IPS-18c (cell line): Measurements from ENCODE around the gene TMEM119.

Experiments
- H3K4me3 ChIP-seq: 2 replicates; pipeline ENCODE4 v1.7.0; 2013; ENCODE audit warnings: low read depth, mild to moderate bottlenecking, low read length, moderate library complexity; ENCODE audit not compliant: insufficient read depth
- H3K9me3 ChIP-seq: one replicate; pipeline ENCODE4 v1.6.1; 2013; ENCODE audit warnings: mild to moderate bottlenecking, low read length, moderate library complexity; ENCODE audit not compliant: control insufficient read depth, insufficient read depth

Gene TMEM119

DNA sequence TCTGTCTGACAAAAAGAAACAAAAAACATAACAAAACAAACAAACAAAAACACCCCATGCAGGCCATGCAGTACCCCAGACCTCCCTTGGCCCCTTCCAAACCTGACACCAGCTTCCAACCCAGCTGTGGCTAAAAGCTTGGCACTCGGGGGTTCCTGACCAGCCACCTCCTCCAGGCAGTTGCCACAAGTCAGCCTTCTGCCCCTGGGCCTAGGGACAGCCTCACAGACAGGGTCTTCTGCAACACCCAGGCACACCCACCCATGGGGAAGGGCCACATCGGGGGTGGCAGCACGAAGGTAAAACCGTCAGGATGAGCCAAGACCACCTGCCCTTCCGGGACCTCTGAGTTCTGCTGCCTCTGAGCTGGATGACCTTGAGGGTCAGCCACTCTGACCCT, 10.7 kb upstream of the TMEM119 start:
- Histone ChIP-seq H3K4me3 (no peak overlapping the region), H3K9me3 (no peaks in the 10 kb centered on the region)

DNA sequence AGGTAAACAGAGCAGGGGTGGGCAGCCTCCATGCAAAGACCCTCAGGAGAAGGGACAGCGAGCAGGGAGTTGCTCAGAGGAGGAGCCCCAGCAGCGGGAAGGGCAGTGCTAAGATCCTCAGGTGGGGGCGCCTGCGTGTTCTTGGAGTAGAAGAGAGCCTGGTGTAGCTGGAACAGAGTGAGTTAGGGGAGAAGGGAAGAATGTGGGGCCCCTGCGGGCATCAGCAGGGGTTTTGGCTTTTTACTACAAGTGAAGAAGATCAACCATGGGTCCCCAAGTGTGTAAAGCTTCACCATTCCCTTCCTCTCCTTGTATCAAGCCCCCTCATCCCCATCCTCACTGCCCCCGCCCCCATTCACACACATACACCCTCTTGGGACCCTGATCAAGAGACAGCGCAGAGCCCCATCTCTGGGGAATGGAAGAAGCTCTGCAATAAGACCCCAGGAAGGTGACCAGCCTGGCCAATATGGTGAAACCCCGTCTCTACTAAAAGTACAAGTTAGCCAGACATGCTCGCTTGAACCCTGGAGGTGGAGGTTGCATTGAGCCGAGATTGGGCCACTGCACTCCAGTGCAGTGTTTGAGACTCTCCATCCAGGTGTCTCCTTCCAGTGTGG, 10.2 kb upstream of the TMEM119 start:
- H3K4me3 ChIP-seq: no peak overlapping the region
- no peaks in the 10 kb centered on the region for H3K9me3 ChIP-seq

DNA sequence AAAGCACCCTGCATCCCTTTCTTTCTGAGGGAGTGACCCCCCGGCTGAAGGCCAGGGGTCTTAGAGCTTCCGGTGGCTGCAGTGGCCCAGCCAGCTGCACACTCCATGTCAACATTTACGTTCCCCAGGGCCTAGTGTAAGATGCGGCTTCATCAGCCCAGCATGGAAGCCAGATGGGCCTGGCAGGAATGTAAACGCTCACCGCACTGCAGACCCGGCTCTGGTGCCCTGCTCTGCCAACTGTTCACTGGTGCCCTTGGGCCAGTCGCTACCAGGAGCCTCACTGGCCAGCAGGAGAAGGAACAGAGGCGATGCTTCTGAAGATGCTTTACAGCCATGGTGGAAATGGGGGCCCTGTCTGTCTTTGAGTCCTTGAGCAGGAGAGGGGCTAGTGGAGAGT, 8.6 kb upstream of the TMEM119 start:
- H3K9me3 ChIP-seq: no peaks in the 10 kb centered on the region
- H3K4me3 ChIP-seq: no peak overlapping the region

DNA sequence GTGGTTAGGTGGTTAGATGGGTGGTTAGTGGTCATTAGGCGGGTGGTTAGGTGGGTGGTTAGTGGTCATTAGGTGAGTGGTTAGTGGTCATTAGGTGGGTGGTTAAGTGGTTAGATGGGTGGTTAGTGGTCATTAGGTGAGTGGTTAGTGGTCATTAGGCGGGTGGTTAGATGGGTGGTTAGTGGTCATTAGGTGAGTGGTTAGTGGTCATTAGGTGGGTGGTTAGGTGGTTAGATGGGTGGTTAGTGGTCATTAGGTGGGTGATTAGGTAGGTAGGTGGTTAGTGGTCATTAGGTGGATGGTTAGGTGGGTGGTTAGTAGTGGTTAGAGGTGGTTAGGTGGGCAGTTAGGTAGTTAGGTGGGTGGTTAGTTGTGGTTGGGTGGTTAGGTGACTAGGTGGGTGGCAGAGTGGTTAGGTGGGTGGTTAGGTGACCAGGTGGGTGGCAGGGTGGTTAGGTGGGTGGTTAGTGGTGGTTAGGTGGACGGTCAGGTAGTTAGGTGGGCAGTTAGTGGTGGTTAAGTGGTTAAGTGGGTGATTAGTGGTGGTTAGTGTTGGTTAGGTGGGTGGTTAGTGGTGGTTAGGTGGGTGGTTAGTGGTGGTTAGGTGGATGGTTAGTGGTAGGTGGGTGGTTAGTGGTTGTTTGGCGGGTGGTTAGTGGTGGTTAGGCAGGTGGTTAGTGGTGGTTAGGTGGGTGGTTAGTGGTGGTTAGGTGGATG, 8.0 kb upstream of the TMEM119 start:
- Histone ChIP-seq H3K9me3 (no peaks in the 10 kb centered on the region), H3K4me3 (no peak overlapping the region)

DNA sequence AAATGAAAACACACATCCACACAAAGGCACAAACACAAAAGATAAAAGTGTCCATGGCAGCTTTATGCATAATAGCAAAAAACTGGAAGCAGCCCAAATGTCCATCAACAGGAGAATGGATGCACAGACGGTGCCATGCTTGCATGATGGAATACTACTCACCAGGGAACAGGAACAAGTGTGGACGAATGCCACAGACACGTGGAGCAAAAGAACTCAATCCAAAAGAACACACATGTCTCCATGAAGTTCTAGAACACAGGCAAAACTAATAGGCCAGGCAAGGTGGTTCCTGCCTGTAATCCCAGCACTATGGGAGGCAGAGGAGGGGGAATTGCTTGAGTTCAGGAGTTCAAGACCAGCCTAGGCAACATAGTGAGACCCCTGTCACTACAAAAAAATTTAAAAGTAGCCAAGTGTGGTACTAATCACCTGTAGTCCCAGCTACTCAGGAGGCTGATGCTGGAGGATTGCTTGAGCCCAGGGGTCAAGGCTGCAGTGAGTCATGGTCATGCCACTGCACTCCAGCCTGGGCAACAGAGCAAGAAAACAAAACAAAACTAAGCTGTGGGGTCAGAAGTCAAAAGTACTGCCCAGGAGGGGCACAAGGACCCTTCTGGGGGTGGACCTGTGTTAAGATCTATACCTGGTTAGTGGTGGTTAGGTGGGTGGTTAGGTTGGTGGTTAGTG, 7.3 kb upstream of the TMEM119 start:
- H3K9me3 ChIP-seq: no peaks in the 10 kb centered on the region
- no peak overlapping the region for H3K4me3 ChIP-seq

DNA sequence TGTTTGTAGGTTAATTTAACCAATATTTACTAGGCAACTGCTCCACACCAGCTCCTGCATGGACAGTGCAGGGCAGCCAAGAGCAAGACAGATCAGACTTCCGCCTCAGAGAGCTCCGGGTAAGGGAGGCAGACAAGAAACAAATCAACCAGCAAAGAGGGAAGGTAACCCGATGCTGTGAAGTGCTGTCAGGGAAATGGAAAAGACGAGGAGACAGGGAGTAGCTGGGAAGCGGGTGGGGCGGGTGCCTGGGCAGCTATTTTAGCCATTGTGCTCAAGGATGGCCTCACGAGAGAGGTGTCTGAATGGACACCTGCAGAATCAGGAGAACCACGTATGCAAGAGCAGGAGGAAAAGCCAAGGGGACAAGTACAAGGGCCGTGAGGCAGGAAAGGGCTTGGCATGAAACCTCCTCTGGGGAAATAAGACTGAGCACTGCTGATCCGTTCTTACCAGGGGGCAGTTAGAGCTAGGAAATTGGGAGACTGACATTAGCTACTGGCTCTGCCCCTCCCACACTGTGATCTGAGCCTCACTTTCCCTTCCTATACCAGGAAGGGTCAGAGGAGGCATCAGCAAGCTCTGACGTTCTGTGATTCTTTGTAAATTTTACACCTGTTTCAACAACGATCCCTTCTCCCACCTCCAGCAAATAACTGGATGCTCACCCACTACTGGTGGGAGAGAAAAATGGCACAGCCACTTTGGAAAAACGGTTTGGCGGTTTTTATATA, 6.5 kb upstream of the TMEM119 start:
- H3K4me3 ChIP-seq: no peak overlapping the region
- no peaks in the 10 kb centered on the region for H3K9me3 ChIP-seq

DNA sequence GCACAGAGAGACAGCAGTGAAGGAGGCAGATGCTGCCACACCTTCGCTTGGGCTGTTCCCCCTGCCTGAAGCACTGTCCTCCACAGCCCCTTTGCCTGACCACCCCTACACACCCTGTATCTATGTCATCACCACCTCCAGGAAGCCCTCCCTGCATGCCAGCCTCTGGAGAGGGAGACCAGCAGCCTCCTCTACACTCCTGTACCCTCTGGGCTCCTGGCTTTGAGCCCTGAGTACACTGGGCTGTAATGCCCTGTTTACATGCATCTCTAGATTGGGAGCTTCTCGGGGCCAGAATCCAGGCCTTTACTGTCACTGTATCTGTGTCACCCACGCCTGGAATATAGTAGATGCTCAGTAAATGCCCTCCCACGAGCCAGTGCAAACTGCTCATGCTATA, 5.9 kb upstream of the TMEM119 start:
- Histone ChIP-seq H3K9me3 (no peaks in the 10 kb centered on the region), H3K4me3 (no peak overlapping the region)

DNA sequence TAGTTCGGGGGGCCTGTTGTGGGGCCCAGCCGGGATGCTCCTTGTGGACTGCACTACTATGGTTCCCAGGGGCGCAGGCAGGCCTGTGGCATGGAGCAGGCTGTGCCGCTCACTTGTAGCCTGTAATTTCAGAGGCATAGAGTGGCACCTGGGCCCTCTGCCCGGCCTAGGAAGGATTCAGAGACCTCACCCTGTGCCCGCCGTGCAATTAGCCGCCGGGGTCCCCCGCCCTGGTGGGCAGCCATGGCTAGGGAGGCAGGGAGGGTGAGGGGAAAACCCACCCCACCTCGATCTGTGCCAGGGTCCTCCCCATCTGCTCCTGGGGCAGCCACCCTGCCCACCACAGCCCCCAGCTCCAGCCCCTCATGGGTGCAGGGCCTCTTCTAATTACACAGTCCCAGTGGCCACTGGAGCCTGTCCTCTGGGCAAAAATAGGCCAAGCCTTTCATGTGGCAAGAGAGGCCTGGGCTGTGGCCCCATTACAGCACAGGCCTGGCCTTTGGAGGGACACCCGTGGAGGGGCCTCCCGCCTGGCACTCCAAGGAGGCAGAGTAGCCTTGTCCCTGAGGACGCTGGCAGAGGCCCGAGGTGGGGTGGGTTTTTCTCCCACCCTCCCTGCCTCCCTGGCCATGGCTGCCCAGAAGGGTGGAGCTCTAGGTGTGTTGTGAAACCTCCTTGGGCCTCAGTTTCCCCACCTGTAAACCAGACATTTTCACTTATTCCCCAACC, 5.3 kb upstream of the TMEM119 start:
- Histone ChIP-seq H3K9me3 (no peaks in the 10 kb centered on the region), H3K4me3 (no peak overlapping the region)

DNA sequence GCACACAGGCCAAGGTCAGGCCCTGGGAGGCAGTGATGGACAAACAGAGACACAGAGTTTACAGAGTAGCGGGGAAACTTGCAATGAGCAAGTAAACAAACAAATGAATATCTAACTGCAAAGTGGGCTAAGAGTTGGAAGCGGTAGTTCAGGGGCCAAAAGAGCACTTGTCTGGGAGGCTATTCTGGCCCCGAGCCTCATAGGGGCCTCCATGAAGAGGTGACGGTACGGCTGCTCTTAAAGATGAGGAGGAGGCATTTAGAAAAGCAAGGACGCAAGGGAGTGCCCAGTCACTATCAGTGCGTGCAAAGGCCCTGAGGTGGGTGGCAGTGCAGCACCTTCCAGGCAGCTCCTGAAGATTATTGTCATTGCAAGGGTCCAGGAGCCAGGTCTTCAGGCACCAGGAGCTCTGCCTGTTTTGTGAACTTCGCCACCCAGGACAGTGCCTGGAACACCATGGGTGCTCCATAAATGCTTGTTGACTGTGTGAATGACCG, 4.4 kb upstream of the TMEM119 start:
- Histone ChIP-seq H3K4me3 (no peak overlapping the region), H3K9me3 (no peaks in the 10 kb centered on the region)

DNA sequence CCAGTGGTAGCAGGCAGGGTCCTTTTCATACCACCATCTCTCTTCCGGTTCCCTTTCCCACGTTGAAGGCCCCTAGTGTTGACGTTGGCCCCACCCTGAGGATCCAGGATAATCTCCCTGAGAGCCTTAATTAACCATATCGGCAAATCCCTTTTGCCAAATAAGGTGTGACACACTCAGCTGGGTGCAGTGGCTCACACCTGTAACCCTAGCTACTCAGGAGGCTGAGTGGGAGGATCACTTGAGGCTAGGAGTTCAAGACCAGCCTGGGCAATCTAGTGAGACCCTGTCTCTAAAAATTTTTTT, 2.8 kb upstream of the TMEM119 start:
- Histone ChIP-seq H3K9me3 (no peaks in the 10 kb centered on the region), H3K4me3 (no peak overlapping the region)

DNA sequence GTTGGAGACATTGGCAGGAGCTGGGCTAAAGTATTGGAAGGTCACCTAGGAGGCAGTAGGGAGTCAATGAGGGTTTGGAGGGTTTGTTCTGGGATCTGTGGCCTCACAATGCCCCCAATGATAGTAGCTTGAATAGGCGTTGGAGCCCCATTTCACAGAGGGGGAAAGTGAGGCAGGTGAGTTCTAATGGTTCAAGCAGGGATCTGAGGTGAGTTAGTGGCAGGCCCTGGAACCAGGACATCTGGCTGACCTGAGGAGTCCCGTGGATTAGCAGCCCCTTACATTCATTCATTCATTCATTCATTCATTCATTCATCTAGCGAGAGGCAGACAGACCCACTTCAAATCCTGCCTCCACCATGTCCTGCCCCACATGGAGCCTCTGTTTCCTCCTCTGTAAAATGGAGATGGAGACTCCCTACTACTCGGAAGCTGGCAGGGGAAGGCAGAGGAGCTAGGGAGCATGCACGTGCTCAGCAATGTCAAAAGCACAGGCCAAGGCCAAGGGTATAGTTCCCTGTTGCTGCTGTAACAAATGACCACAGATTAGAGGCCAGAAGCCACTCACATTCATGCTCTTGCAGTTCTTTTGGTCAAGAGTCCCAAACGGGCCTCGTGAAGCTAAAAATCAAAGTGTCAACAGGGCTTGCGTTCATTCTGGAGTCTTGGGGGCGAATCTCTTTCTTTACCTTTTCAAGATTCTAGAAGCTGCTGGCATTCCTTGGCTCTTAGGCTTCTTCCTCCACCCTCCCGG, 2.2 kb upstream of the TMEM119 start:
- H3K4me3 ChIP-seq: no peak overlapping the region

DNA sequence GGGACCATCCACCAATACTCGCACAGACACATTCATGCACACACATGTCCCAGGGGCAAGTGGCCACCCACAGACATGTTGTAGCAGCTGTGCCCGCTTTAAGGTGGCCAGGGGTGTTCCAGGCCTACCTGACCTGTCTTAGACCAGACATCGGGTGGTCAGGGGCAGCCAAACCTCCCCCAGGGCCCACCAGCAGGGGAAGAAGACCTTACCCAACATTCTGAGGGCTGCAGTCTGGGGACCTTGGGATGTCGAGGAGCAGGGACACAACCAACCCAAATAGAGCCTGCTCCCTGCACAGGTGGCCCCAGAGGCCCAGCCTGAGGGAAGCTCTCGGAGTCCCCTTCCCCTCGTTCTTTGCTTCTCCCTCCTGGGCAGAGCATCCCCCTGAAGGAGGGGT, 1.7 kb upstream of the TMEM119 start:
- Histone ChIP-seq H3K4me3 (no peak overlapping the region), H3K9me3 (no peaks in the 10 kb centered on the region)

More for the DNA sequence above, 2.2 kb upstream of the TMEM119 start:
- H3K9me3 ChIP-seq: no peaks in the 10 kb centered on the region

DNA sequence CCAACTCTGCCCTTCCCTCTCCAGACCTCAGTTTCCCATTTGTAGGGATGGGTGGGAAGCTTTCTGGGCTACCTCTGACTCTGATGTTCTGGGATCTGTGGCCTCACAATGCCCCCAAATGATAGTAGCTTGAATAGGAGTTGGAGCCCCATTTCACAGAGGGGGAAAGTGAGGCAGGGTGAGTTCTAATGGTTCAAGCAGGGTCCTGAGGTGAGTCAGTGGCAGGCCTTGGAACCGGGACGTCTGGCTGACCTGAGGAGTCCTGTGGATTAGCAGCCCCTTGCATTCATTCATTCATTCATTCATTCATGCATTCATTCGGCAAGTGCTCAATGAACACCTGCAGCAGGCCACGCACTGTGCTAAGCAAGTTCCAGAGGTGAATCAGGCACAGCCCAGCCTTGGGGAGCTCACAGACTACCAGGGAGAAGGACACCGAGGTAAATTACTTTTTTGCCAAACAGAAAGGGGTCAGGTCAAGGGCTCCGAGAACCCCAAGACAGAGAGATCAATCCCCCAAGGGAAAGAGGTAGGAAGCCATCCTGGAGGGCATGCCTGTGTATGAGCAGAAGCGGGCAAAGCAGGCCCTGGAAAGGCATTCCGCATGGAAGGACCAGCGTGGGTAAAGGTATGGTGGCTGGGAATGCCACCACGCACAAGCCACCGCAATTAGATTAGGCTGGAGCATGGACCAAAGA, 818 bp upstream of the TMEM119 start:
- H3K9me3 ChIP-seq: no peaks in the 10 kb centered on the region
- H3K4me3 ChIP-seq: no peak overlapping the region

DNA sequence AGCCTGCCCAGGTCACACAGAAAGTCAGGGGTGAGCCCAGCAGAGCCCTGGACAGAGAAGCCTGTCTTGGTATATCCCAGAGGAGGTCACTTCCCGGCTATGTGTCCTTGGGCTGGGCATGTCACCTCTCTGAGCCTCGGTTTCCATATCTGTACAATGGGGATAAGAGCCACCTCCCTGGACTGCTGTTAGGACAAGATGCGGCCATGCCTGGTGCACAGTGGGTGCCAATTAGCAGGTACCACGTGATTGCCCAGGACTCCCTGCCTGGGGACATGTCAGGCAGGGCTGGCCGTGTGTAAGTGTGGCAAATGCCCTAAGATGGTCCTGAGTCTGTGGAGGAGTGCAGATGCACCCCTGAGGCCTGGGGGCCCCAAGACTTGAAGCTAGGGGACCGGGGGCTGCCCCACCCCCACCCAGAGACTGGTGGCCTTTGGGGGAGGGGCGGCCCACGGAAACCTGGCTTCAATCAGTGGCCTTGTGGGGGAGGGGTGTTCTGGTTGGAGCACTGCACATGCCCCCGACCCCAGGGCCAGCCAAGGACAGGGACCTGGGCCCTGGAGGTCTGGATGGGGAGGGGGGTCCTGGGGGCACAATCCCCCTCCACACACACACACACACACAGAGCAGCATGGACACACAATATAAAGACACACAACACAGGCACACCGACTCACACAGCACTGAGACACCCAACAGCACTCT, 878 bp downstream of the TMEM119 start:
- H3K9me3 ChIP-seq: peaks cover 2% of the 10 kb centered on the region
- no peak overlapping the region for H3K4me3 ChIP-seq

DNA sequence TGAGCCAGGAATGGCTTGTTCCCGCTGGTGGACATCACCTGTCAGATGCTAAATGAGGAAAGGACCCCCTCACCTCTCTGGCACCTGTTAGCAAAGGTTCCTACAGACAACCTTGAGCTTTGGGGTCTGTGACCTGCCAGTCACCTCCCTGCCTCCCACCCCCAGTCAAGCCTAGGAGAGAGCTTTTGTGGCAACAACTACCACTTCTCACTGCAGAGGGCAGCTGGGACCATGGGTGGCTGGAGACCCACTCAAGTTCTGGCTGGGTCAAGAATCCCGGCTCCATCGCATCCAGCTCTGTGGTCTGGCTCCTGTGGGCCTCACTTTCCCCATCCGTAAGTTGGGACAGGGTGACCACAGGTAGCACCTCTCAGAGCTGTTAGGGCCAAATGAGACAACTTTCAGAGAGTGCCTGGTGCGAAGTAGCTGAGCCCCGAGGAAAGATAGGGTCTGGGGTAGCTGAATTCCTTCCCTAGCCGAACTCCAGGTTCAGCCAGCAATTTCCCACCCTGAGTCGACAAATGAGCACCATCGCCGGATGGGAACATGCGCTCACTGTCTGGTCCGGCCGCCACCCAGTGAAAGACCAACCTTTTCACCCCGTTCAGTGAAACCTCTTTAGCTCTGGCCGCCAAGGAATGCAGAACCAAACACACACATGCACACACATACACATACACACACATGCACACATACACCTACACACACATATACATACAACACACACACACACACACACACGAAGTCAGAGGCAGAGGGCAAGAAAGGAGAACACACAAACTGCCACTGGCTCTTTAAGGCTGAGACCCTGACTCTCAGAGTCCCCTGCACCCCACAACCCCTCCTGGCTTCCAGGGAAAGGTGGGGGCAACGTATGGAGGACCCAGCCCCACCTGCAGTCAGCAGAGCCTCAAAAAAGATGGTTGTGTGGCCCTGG, 1.9 kb downstream of the TMEM119 start:
- peaks cover 2% of the 10 kb centered on the region for H3K9me3 ChIP-seq
- H3K4me3 ChIP-seq: no peak overlapping the region
